DMS 273 (cell line): ENCODE results near the gene SLC24A3.
A peak's percentile ranks its signal among the peaks of the same experiment; 100 is the strongest.

Experiments
- DNase-seq: peaks from one replicate; lab custom pipeline; 2025; ENCODE audit not compliant: unreplicated experiment; lab: John Stamatoyannopoulos, UW

Gene SLC24A3

DNA sequence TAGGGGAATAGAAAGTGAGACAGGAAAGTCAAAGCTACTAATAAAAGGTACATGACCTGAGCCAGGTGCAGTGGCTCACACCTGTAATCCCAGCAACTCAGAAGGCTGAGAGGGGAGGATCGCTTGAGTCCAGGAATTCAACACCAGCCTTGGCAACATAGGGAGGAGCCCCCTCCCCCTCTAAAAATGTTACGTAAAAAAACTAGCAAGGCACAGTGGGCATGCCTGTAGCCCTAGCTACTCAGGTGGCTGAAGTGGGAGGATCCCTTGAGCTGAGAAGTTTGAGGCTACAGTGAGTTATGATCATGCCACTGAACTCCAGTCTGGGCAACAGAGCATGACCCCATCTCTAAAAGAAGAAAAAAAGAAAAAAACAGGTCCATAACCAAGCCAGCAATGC, 359.6 kb downstream of the SLC24A3 start:
- no peak for DNase-seq

DNA sequence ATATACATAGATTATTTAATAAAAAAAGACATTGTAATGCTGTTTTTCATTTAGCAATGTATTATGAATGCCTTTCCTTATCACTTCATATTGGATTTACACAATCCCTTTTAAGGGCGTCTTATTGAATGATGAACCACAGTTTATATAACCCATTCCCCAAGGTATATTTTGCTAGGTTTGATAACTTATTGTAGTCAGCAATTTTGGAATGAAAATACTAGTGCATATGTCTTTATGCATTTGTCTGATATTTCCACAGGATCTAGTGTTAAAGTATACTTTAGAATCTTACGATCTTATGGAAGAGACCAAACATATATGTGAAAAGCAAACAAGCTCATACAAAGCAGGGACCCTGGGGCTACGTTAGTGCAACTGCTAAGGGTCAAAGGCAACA, 365.2 kb downstream of the SLC24A3 start:
- no peak for DNase-seq

DNA sequence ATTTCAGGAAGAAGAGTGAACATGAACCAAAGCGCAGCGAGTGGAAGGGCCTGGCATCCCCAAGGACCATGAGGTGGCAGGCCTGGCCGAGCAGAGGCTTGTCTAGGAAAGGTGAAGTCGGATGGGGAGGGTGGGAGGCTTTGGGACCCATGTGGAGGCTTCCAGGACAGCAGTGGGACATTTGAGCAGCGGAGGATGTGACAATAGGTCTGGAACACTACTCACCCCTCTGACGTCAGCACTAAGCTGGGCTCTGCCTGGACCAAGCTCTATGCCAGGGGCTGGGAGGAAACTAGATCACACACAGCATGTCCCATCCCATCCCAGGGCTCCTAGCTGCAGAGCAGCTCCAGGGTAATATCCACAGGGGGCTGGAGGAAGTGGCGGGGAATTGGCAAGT, 370.3 kb downstream of the SLC24A3 start:
- no peak for DNase-seq

DNA sequence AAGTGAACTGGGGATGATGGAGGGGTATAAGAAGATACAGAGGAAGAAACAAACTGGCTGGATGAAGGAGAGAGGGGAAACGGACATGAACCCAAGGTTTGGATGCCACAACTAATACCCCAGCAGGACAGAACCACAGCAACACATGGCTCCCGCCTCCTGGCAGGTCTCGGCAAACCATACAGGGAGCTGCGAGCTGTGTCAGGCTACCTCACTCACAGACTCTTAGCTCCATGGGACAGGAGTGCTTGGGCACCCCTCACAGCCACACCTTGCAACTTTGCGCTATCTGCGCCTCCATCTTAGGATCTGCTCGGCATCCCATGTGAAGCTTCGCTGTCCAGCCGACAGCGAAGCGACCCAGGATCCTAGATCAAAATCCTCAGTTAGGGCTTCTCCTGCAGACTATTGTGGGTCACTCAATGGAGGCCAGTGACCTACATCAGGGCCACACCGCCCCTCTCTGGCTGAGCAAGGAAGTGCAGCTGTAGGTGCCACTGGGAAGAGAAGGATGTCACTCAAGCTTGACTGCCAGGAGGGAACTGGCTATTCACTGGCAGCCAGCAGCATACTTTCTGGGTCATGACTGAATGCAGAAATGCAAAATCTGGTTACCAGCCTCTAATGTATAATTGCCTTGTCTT, 371.2 kb downstream of the SLC24A3 start:
- DNase-seq: peak; percentile 89

DNA sequence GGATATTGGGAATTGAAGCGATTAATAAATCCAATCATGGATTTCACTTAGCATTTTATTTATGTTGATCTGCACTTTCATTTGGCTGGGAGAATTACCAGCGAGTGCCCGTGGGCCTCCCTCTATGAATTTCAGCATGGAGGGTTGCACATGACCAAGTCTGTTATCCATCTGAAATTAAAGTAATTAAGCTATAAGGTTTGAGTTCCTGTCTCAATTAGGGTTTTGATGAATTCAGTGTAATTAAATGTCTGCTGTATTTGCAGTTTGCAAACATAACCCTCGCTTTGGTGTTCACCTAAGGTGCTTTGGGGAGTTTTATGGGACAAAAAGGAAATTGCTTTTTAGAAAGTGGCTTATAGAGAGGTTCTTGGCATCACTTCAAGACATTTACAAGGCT, 375.8 kb downstream of the SLC24A3 start:
- DNase-seq: no peak

DNA sequence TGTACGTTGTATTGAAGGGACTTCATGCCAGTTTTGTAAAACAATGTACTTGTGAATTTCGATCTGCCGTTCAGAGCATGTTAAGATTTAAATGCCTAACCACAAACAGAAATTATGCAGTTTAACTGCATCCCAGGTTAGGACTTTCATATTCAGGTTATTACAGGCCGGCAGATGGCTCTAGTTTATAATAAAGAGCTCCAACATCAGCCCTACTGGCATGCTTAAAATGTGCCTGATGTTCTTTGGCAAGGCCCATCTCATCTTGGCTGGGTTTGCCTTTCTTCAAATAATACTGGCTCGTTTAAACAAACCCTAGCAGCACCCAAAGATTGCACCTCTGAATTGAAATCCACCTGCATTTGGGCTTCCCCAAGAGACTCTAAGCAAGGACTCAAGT, 376.3 kb downstream of the SLC24A3 start:
- peak; percentile 76 for DNase-seq

GRCh38 chr20:19589787-19590362, 377.4 kb downstream of the SLC24A3 start:
- DNase-seq: no peak

DNA sequence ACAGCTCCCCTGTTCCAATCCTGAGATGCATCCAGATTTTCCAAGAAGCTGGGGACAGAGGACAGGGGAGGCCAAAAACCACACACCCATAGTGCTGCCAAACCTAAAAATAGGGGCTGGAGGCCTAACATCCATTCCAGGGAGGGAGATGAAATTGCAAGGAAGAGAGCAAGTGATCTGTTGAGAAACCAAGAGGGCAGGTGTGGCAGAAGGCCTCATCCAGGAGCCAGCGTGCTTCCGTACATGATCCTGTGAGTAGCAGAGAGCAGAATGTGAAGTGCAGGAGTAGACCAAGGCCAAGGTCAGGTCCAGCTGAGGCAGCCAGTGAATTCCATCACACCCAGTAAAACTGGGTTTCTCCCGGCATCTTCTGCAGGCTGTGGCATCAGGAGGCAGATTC, 377.9 kb downstream of the SLC24A3 start:
- no peak for DNase-seq

GRCh38 chr20:19593762-19594161, 381.3 kb downstream of the SLC24A3 start:
- DNase-seq: no peak

- no peak for DNase-seq
Observed at GRCh38 chr20:19594896-19595295, 382.5 kb downstream of the SLC24A3 start.

DNA sequence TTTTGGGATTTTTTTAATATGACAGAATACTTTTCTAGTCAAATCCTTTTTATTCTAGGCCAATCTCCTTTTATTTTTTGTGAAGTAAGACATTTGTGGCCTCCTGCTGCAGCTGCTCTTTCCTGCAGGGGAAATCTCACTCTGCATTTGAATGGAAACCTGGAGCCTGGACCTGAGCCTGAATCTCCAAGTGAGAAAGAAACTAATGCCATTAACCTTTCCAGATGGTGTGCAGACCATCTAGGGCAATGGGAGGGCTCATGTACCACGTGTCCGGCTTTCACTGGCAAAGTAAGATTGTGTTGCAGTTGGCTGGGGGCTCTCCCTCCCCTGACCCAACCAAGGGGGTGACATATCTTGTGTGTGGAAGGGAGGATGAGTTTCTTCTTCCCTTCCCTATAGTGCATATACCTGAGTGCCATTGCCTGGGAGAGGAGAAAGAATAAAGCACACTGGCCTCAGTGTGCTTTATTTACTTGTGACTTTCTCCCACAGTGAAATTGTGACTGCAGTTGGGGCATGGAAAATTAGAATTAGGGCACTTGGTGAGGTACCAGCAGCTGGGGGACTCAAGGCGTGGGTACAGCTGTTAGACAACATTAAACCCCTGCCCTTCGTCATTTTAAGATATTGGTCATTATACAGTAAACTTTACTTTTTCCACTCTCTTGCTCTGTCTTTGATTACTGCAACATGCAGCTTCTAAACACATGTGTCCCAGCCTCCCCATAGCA, 385.8 kb downstream of the SLC24A3 start:
- peak; percentile 7 for DNase-seq

- no peak for DNase-seq
Observed at GRCh38 chr20:19599200-19599599, 386.8 kb downstream of the SLC24A3 start.

GRCh38 chr20:19600042-19600441, 387.6 kb downstream of the SLC24A3 start:
- no peak for DNase-seq

- no peak for DNase-seq
Observed at GRCh38 chr20:19601126-19601810, 388.8 kb downstream of the SLC24A3 start.

GRCh38 chr20:19602675-19603375, 390.4 kb downstream of the SLC24A3 start:
- DNase-seq: peak; percentile 50

DNA sequence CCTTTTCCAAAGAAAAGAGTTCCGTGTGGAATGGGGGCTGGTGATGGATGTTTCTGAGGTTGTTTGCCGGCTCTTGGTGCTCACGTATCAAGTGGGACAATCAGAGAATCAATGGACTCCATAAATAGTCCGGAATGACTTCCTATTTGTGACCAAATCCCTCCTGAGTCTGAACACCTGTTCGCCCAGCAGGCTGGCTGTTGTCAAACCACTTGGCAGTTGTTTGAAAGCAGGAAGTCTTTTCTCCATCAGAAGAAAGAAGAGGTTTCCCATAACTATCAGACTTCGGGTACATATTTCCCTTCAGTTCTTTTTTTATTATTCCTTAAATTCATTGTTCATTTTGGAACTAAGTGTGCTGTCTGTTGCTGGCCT, 390.9 kb downstream of the SLC24A3 start:
- peak; percentile 61 for DNase-seq

DNA sequence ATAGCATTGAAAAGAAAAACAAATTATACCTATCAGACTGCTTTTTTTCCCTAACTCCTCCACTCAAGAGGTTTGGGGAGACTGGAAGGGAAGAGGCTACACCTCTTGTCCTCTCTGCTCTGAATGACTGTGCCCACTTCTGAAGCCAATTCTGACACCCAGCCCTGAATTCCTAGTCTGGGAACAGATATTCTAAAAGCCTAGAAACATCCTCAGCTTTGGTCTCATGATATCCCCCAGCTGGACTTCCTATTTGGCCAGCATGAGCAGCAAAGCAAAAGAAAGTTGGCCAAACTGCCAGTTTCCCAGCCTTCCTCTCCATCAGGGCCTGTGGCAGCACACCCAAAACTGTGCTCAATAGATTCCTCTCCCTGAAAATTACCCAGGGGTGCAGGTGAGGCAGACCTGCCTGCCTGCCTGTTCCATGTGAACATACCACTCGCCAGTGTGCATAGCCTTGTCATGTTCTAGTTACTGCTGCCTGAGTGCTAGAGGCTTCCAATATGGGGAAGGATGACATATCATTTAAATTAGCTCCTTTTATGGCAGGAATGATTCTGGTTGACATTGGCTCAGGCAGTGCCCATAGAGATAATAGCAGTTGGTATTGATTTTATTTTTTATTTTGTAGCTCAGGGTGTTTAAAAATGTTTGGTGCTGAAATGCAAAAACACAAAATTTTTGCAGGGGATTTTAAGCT, 393.5 kb downstream of the SLC24A3 start:
- DNase-seq: no peak

DNA sequence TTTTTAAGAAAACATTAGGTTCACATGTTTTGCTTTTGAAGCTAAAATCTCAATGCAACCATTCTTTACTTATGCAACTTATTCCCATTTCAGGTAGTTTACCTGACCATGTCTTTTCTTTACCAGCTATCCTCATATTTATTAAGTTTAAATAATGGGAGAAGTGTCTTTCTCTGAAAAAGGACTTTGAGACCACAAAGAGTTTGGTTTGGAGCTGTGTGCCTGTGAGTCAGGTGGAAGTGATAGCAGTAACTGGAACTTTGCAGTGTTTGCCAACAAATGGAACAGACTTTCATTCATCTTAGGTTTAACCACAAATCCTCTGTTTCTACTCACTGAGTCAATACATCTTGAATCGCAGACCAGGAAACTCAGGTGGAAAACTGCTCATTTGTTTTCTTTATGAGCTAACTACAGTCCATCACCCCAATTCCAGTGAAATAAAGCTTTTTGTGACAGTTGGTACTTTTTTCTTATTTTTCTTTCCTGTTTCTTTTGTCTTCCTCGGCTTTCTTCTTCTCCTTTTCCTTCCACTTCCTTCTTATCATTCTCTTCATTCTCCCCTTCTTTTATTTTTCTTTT, 397.3 kb downstream of the SLC24A3 start:
- no peak for DNase-seq

- no peak for DNase-seq
Observed at GRCh38 chr20:19615629-19616028, 403.2 kb downstream of the SLC24A3 start.

GRCh38 chr20:19616081-19616480, 403.6 kb downstream of the SLC24A3 start:
- no peak for DNase-seq
